Psoas muscle (tissue), 8 donors: ENCODE data around the gene SPECC1L. TPM values are rescaled to one million over a fixed set of nuclear protein-coding genes. Genes with fewer than 3 reads are reported as not detected.
"Not testable (repeated sequence)": the region's sequence is repeated elsewhere in the genome, so short reads cannot be mapped to it uniquely, and the experiment has no call there.

Experiments
- ATAC-seq, 4 donors: fragments of 200-7000 bp; cut with Tn5 transposase; one replicate each; pipeline ENCODE4 v1.9.1; 2020; ENCODE audit warnings: moderate library complexity in 3 of 4, mild to moderate bottlenecking in 2 of 4
- DNase-seq, 2 donors: peaks; one replicate each; pipeline ENCODE4 v3.0.0-alpha.2; 2020
- H3K27ac ChIP-seq: fragments of 200-600 bp; one replicate; pipeline ENCODE4 v1.8.0; 2022
- H3K27me3 ChIP-seq, 3 donors: fragments of 200-600 bp in 1 of 3; one replicate each; pipeline versions ENCODE4 v1.6.1 to v1.8.0; 2013 to 2022; ENCODE audit warnings: low read length in 2 of 3, mild to moderate bottlenecking in 2 of 3, moderate library complexity in 1 of 3; ENCODE audit not compliant: insufficient read depth in 3 of 3
- H3K36me3 ChIP-seq, 2 donors: fragments of 200-600 bp in 1 of 2; one replicate each; pipeline versions ENCODE4 v1.6.1 to v1.8.0; 2013 to 2022; ENCODE audit warnings: low read depth in 1 of 2, mild to moderate bottlenecking in 1 of 2, moderate library complexity in 1 of 2; ENCODE audit not compliant: insufficient read depth in 1 of 2
- H3K4me1 ChIP-seq: fragments of 200-600 bp; one replicate; pipeline ENCODE4 v1.8.0; 2022
- H3K4me3 ChIP-seq: fragments of 200-600 bp; one replicate; pipeline ENCODE4 v1.8.0; 2022; ENCODE audit warnings: mild to moderate bottlenecking
- H3K9me3 ChIP-seq: fragments of 200-600 bp; one replicate; pipeline ENCODE4 v1.8.0; 2022
- WGBS, 3 donors: extraction: QIAGEN DNeasy Blood & Tissue Kit; methylation state at CpG; one replicate each; pipeline versions ENCODE4 v1.1.6 to v1.1.7; 2013; 5-methylcytosine and 5-hydroxymethylcytosine counted together
- intact Hi-C, 2 donors: fragments of 100-400 bp; cut with DNase I; formaldehyde crosslinking; loops; one replicate each; pipeline versions ENCODE4 v1.11.0 to v1.14.2; 2022
- polyA plus RNA-seq, 3 donors: library from polyadenylated mRNA; stranded (reverse); fragments of 200-250 nt; gene quantifications; one replicate each; pipeline ENCODE4 v1.2.3, GENCODE V29; 2013
- total RNA-seq, 4 donors: library from RNA; stranded (reverse); fragmentation: NEBNext Ultra II Directional in 2 of 4; extraction: Animal tissue kit (Norgen Biotek cat#: 25700) in 2 of 4; gene quantifications; one replicate each; pipeline versions ENCODE4 v1.2.1 to v1.2.4, GENCODE V29; 2021 to 2023
- TF ChIP-seq, protein P1 (sequence below): fragments of 200-600 bp; IDR thresholded peaks from one replicate; pipeline ENCODE4 v1.8.0; 2022; ENCODE audit warnings: antibody characterized with exemption
- donor health status: healthy with polysubstance abuse.
- donor health status: DM: no; HTN: no; CAD: no; lungs with moderate emphysema.
- donor health status: Bipolar disorder and iron deficiency.
- donor health status: healthy.
- donor health status: DM: yes; HTN: yes; CAD: no.
- donor health status: DM: no; HTN: no; CAD: no.
- donor health status: DM: no; HTN: no; CAD: no.
- donor health status: DM: yes; HTN: yes; CAD: no.

Gene SPECC1L
- total and polyA plus RNA-seq, 7 donors = 6.8 to 29.9 (median 23.6) TPM

DNA sequence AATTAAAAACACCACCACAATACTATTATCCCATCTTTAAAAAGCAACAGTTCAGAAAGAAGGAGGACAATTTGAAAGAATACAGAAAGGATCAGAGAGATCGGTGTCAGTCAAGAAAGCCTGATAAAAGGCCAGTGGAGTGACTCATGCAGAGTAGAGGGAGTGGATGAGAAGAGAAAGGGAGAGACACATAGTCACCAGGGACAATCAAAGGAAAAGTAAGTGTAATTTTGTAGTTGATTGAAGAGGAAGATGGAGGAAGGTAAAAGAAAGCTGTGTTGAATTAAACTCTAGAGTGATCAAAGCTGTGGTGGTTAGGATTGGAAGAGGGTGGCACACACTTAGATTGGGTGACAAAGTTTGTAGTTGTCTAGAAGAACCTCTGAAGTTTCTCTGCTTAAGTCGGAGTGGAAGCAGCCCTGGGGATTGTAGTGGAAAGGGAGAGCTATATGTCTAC is 14.1 kb downstream of the SPECC1L start:
- Histone ChIP-seq H3K36me3 (peaks cover 0 to 4% of the 10 kb centered on the region in 2 donors), H3K4me3 (no peak overlapping the region), H3K4me1 (peaks cover 47% of the 10 kb centered on the region), H3K27ac (no peak overlapping the region), H3K27me3 (no peaks in the 10 kb centered on the region), H3K9me3 (no peaks in the 10 kb centered on the region)
- intact Hi-C loops = no loop called here
- DNase-seq (no peak), ATAC-seq (peak in 3 of 4 donors; percentile 55 to 63 (median 57))
- TF ChIP-seq, protein P1, sequence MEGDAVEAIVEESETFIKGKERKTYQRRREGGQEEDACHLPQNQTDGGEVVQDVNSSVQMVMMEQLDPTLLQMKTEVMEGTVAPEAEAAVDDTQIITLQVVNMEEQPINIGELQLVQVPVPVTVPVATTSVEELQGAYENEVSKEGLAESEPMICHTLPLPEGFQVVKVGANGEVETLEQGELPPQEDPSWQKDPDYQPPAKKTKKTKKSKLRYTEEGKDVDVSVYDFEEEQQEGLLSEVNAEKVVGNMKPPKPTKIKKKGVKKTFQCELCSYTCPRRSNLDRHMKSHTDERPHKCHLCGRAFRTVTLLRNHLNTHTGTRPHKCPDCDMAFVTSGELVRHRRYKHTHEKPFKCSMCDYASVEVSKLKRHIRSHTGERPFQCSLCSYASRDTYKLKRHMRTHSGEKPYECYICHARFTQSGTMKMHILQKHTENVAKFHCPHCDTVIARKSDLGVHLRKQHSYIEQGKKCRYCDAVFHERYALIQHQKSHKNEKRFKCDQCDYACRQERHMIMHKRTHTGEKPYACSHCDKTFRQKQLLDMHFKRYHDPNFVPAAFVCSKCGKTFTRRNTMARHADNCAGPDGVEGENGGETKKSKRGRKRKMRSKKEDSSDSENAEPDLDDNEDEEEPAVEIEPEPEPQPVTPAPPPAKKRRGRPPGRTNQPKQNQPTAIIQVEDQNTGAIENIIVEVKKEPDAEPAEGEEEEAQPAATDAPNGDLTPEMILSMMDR = no peak
- 71 to 76% (median 75%) methylated on average over 2 of the region's 2 CpGs for WGBS, 3 donors

DNA sequence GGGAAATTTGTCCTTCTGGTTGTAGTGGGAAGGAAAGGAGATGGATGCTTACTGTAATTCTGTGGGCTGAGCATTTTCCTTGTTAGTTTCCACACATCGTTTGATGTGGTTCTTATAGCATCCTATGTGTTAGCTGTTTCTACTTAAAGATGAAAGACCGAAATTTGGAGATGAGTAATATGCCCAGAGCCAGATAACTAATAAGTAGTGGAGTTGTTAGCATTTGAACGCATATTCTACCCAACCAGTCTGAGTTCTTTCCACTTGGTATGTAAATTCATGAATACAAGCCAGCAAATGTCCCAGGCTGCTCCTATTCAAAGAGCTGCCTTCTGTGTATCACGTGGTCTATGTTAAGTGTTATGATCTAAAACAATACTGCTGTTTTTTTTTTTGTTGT is 14.6 kb downstream of the SPECC1L start:
- no peak overlapping the region for H3K4me3 ChIP-seq
- H3K27ac ChIP-seq = no peak overlapping the region
- H3K36me3 ChIP-seq = peaks cover 0 to 4% of the 10 kb centered on the region in 2 donors
- TF ChIP-seq, protein P1 = no peak
- H3K4me1 ChIP-seq = peaks cover 52% of the 10 kb centered on the region
- WGBS, 3 donors = 56 to 68% (median 56%) methylated on average over 4 of the region's 4 CpGs
- no peaks in the 10 kb centered on the region for H3K27me3 ChIP-seq
- H3K9me3 ChIP-seq = no peaks in the 10 kb centered on the region
- intact Hi-C loops = no loop called here
- ATAC-seq (peak in 1 of 4 donors; percentile 29), DNase-seq (no peak)

DNA sequence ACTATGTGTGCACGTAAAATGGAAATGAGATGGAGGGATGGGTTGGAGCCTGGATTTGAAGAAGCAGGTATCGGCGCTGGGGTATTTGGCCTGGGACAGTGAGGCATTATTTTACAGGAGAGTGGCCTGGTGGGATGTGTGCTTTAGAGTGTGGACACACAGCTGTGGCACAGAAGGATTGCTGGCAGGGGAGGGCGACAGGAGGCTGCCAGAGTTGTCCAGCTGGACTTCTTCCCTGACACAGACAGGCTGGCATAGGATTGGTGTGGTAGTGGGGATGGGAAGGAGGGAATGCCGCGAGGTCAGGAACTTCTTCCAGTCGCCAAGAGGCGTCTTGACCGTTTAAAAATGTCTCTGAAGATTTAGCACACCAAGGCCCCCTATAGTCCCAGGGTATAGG is 16.6 kb downstream of the SPECC1L start:
- WGBS, 3 donors = 19 to 63% (median 38%) methylated on average over 3 to 8 of the region's 9 CpGs
- H3K36me3 ChIP-seq, DNase-seq, intact Hi-C loops, H3K4me3 ChIP-seq, H3K27me3 ChIP-seq, H3K9me3 ChIP-seq: not testable (repeated sequence)
- H3K27ac ChIP-seq = peak overlapping the region; percentile 47
- ATAC-seq = peak; percentile 21 to 58 (median 51)
- H3K4me1 ChIP-seq = peaks cover 72% of the 10 kb centered on the region

DNA sequence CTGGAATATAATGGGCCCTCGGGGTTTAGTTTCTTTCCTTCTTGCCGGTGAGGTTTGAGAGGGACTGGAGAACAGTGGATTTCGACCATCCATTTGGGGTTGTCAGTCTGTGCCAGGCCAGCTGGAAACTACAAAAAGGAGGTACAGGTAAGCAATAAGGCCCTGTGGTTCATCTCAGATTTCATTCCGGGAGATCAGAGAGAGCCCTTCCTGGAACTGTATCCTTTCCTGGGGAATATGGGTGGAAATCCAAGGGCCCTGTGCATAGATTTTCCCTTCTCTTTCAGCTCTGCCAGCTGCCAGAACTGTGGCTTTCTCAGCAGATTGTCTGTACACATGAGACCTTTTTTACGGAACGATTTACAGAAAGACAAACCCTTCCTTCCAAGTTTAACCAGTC is 17.2 kb downstream of the SPECC1L start:
- 41 to 43% (median 42%) methylated on average over 5 to 6 of the region's 6 CpGs for WGBS, 3 donors
- H3K4me1 ChIP-seq = peaks cover 72% of the 10 kb centered on the region
- DNase-seq, H3K27me3 ChIP-seq, H3K36me3 ChIP-seq, H3K9me3 ChIP-seq, intact Hi-C loops, H3K4me3 ChIP-seq: not testable (repeated sequence)
- peak; percentile 13 to 19 (median 16) for ATAC-seq
- H3K27ac ChIP-seq = peak overlapping the region; percentile 47

DNA sequence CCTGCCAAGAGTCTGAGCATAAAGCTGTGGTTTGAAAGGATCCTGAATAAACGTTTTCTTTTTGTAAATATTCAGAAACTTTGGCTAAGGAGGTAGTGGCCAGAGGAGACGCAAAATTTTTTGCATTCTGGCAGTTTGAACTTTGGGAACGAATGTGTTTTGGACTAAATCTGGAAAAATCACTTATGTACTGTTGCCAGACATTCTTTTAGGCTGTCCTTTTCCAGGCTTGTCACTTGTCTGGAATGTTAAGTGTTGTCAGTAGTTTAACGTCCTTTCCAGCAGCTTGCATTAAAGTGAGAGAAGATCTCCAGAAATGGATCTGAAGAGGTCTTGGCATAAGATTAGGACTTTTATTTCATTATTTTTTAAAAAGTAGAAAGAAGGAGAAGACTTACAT is 18.5 kb downstream of the SPECC1L start:
- peak in 3 of 4 donors; percentile 22 to 59 (median 38) for ATAC-seq
- TF ChIP-seq, protein P1 = no peak
- no peaks in the 10 kb centered on the region for H3K9me3 ChIP-seq
- intact Hi-C loops = no loop called here
- no peak overlapping the region for H3K4me3 ChIP-seq
- WGBS, 3 donors = 12 to 23% (median 21%) methylated on average over 4 of the region's 4 CpGs
- no peak for DNase-seq
- no peaks in the 10 kb centered on the region for H3K36me3 ChIP-seq
- peaks cover 72% of the 10 kb centered on the region for H3K4me1 ChIP-seq
- H3K27me3 ChIP-seq = no peaks in the 10 kb centered on the region
- peak overlapping the region; percentile 47 for H3K27ac ChIP-seq

DNA sequence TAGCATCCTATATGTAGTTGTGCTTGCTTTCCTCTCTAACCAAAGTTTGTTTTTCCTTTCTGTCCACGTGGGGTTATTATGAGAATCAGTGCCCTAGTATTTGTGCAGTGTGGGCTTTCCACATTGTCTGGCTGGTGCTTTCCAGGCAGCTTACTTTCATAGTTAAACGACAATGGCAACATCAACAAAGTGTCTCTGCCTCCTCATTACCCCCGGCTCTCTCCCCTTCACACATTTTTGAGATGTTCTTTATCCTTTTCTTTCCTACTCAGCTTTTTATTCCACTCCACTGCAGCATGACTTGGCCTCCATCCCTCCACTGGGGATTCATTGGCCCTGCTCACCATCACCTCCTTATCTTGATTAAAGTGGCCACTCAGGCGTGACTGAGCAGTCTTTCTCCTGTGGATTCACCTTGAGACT is 19.1 kb downstream of the SPECC1L start:
- TF ChIP-seq, protein P1 = no peak
- Histone ChIP-seq H3K27me3 (no peaks in the 10 kb centered on the region), H3K4me3 (peak overlapping the region; percentile 2), H3K4me1 (peaks cover 73% of the 10 kb centered on the region), H3K27ac (peak overlapping the region; percentile 66), H3K36me3 (no peaks in the 10 kb centered on the region), H3K9me3 (no peaks in the 10 kb centered on the region)
- intact Hi-C loops = no loop called here
- peak in 1 of 4 donors; percentile 33 for ATAC-seq
- DNase-seq = no peak
- WGBS, 3 donors = 13 to 33% (median 18%) methylated on average over 4 of the region's 4 CpGs
